ENCODE measurements around the gene LYPD3. TPM values are rescaled to one million over a fixed set of nuclear protein-coding genes. Genes with fewer than 3 reads are reported as not detected.

The LYPD3 gene
- polyA plus RNA-seq, 1 of the 3 experiments (the other 2 are of a cell fraction), result 4.2 TPM

DNA sequence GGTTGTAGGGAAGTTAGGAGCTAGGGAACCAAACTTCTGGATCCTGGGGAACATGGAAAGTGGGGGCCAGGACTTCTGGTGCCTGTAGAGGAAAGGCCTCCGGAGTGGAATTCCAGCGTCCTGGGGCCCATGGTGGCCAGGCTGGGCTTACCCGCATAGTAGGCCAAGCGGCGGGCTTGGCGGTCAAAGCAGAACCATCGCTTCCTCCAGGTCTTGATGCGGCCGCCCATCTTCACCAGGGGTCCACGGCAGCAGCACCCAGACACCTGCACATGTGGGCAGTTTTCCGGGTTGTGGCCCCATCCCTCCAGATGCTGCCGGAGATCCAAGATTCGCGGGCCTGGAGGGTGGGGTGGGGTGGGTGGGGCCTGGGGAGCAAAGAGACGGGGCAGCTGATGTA is 13.8 kb upstream of the LYPD3 start:
- no peak overlapping the region for H3K9ac ChIP-seq
- H3K4me2 ChIP-seq, result no peak overlapping the region
- ChIA-PET CTCF (interaction anchor here (1.5 to 2.6 kb wide), 3 partner anchors 32 to 266 kb away, joined by 3 to 12 read pairs (median 4); no protein-coding TSS in a partner anchor), POLR2A (no interaction called here)
- no peaks in the 10 kb centered on the region for H4K20me1 ChIP-seq (ENCODE audit: insufficient read depth)
- no peak overlapping the region for H2AFZ ChIP-seq (ENCODE audit: low read depth)
- no peak for DNase-seq
- no peaks in the 10 kb centered on the region for H3K36me3 ChIP-seq (replicated peaks in 1 of 2; ENCODE audit: control insufficient read depth in 1 of 2, insufficient read depth in 2 of 2, low read length in 1 of 2)
- H3K9me3 ChIP-seq, result no peaks in the 10 kb centered on the region
- TF ChIP-seq EP300 (IDR thresholded peaks at IDR 0.05; ENCODE audit: borderline replicate concordance in 1 of 2, low read depth in 1 of 2, low read length in 1 of 2), result no peak
- TF ChIP-seq SIN3A (IDR thresholded peaks at IDR 0.05; ENCODE audit: borderline replicate concordance, low read depth, low read length), result no peak
- TF ChIP-seq, protein P1, sequence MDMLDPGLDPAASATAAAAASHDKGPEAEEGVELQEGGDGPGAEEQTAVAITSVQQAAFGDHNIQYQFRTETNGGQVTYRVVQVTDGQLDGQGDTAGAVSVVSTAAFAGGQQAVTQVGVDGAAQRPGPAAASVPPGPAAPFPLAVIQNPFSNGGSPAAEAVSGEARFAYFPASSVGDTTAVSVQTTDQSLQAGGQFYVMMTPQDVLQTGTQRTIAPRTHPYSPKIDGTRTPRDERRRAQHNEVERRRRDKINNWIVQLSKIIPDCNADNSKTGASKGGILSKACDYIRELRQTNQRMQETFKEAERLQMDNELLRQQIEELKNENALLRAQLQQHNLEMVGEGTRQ (IDR thresholded peaks at IDR 0.05; ENCODE audit: borderline replicate concordance, low read depth, low read length), result no peak
- no peak for TF ChIP-seq GABPA (IDR thresholded peaks at IDR 0.05; ENCODE audit: low read depth)
- TF ChIP-seq NRF1 (IDR thresholded peaks at IDR 0.05; ENCODE audit: low read depth, low read length), result no peak
- TF ChIP-seq NFIC (IDR thresholded peaks at IDR 0.05; ENCODE audit: borderline replicate concordance), result no peak
- TF ChIP-seq EZH2phosphoT487 (IDR thresholded peaks at IDR 0.05; ENCODE audit: borderline replicate concordance, low read depth), result no peak
- TF ChIP-seq YY1 (IDR thresholded peaks at IDR 0.05; ENCODE audit: low read depth), result no peak
- no peak for TF ChIP-seq TAF1 (IDR thresholded peaks at IDR 0.05; ENCODE audit: borderline replicate concordance, low read depth, low read length)
- H3K4me3 ChIP-seq (ENCODE audit: low read depth in 2 of 2, low read length in 1 of 2), result no peak overlapping the region
- H3K4me1 ChIP-seq (ENCODE audit: control insufficient read depth in 1 of 2, insufficient read depth in 2 of 2, low read depth in 1 of 2, low read length in 1 of 2), result peaks cover 3 to 5% of the 10 kb centered on the region in 2 experiments; a peak in 2 of 4 replicates
- H3K79me2 ChIP-seq (ENCODE audit: insufficient read depth), result no peaks in the 10 kb centered on the region
- 87% methylated on average over 7 of the region's 15 CpGs for WGBS (ENCODE audit: low lambda C conversion rate)
- peaks cover 7% of the 10 kb centered on the region for H3F3A ChIP-seq (replicated peaks; ENCODE audit: insufficient read depth)
- no peaks in the 10 kb centered on the region for H3K9me2 ChIP-seq
- H3K27ac ChIP-seq (ENCODE audit: low read depth in 2 of 2, low read length in 1 of 2), result no peak overlapping the region
- H3K27me3 ChIP-seq (ENCODE audit: insufficient read depth), result no peaks in the 10 kb centered on the region

DNA sequence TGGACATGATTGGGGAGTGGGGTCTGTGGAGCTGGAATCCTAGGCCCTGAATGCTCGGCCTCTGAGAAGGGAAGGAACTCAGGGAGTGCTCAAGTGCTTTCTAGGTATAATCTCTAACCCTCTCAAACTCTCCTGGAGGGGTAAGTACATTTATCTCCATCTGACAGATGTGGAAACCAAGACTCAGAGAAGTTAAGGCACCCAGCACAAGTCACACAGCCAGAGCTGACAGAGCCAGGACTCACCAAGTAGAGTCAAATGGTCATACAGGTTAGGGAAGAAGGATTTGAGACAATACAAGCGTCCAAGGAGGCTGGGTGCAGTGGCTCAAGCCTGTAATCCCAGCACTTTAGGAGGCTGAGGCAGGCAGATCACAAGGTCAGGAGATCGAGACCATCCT is 12.9 kb upstream of the LYPD3 start:
- Histone ChIP-seq H3K4me3 (ENCODE audit: low read depth in 2 of 2, low read length in 1 of 2) (no peak overlapping the region), H3K9me3 (no peaks in the 10 kb centered on the region), H3F3A (replicated peaks; ENCODE audit: insufficient read depth) (peaks cover 7% of the 10 kb centered on the region), H3K27me3 (ENCODE audit: insufficient read depth) (no peaks in the 10 kb centered on the region), H3K4me1 (ENCODE audit: control insufficient read depth in 1 of 2, insufficient read depth in 2 of 2, low read depth in 1 of 2, low read length in 1 of 2) (peaks cover 3 to 5% of the 10 kb centered on the region in 2 experiments; a peak in 2 of 4 replicates), H3K79me2 (ENCODE audit: insufficient read depth) (no peaks in the 10 kb centered on the region), H3K27ac (ENCODE audit: low read depth in 2 of 2, low read length in 1 of 2) (no peak overlapping the region), H3K9me2 (no peaks in the 10 kb centered on the region), H3K9ac (no peak overlapping the region), H3K4me2 (no peak overlapping the region), H3K36me3 (replicated peaks in 1 of 2; ENCODE audit: control insufficient read depth in 1 of 2, insufficient read depth in 2 of 2, low read length in 1 of 2) (no peaks in the 10 kb centered on the region), H4K20me1 (ENCODE audit: insufficient read depth) (no peaks in the 10 kb centered on the region), H2AFZ (ENCODE audit: low read depth) (no peak overlapping the region)
- TF ChIP-seq, protein P1 (IDR thresholded peaks at IDR 0.05; ENCODE audit: borderline replicate concordance, low read depth, low read length), result no peak
- TF ChIP-seq MEF2A (IDR thresholded peaks at IDR 0.05; ENCODE audit: borderline replicate concordance, low read depth) (no peak), TCF12 (IDR thresholded peaks at IDR 0.05) (no peak), MXI1 (IDR thresholded peaks at IDR 0.05; ENCODE audit: low read depth, low read length) (no peak), EP300 (IDR thresholded peaks at IDR 0.05; ENCODE audit: borderline replicate concordance in 1 of 2, low read depth in 1 of 2, low read length in 1 of 2) (no peak), POLR2AphosphoS5 (IDR thresholded peaks at IDR 0.05; ENCODE audit: low read depth, low read length) (no peak), GATA2 (CRISPR knock-in tag; IDR thresholded peaks at IDR 0.05) (no peak), TEAD4 (IDR thresholded peaks at IDR 0.05; ENCODE audit: borderline replicate concordance, insufficient read depth) (no peak), ELF1 (IDR thresholded peaks at IDR 0.05) (no peak), FOSL2 (IDR thresholded peaks at IDR 0.05; ENCODE audit: borderline replicate concordance, low read depth) (no peak), GABPA (IDR thresholded peaks at IDR 0.05; ENCODE audit: low read depth) (no peak), FOXJ3 (CRISPR knock-in tag; IDR thresholded peaks at IDR 0.05) (no peak), SIN3A (IDR thresholded peaks at IDR 0.05; ENCODE audit: borderline replicate concordance, low read depth, low read length) (no peak), YY1 (IDR thresholded peaks at IDR 0.05; ENCODE audit: low read depth) (no peak), RXRA (IDR thresholded peaks at IDR 0.05; ENCODE audit: borderline replicate concordance, low read depth) (no peak)
- TF ChIP-seq, protein P2, sequence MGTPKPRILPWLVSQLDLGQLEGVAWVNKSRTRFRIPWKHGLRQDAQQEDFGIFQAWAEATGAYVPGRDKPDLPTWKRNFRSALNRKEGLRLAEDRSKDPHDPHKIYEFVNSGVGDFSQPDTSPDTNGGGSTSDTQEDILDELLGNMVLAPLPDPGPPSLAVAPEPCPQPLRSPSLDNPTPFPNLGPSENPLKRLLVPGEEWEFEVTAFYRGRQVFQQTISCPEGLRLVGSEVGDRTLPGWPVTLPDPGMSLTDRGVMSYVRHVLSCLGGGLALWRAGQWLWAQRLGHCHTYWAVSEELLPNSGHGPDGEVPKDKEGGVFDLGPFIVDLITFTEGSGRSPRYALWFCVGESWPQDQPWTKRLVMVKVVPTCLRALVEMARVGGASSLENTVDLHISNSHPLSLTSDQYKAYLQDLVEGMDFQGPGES (IDR thresholded peaks at IDR 0.05; ENCODE audit: low read depth, low read length), result no peak
- TF ChIP-seq, protein P3, sequence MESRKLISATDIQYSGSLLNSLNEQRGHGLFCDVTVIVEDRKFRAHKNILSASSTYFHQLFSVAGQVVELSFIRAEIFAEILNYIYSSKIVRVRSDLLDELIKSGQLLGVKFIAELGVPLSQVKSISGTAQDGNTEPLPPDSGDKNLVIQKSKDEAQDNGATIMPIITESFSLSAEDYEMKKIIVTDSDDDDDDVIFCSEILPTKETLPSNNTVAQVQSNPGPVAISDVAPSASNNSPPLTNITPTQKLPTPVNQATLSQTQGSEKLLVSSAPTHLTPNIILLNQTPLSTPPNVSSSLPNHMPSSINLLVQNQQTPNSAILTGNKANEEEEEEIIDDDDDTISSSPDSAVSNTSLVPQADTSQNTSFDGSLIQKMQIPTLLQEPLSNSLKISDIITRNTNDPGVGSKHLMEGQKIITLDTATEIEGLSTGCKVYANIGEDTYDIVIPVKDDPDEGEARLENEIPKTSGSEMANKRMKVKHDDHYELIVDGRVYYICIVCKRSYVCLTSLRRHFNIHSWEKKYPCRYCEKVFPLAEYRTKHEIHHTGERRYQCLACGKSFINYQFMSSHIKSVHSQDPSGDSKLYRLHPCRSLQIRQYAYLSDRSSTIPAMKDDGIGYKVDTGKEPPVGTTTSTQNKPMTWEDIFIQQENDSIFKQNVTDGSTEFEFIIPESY (IDR thresholded peaks at IDR 0.05; ENCODE audit: borderline replicate concordance, low read depth), result no peak
- POLR2A ChIA-PET, result no interaction called here
- DNase-seq, result no peak
- CTCF ChIA-PET, result interaction anchor here (1.5 to 2.6 kb wide), 2 partner anchors 31 to 41 kb away, joined by 3 to 12 read pairs; no protein-coding TSS in a partner anchor
- WGBS (ENCODE audit: low lambda C conversion rate), result 82% methylated on average over 3 of the region's 3 CpGs

All from SK-N-SH (cell line).